ENCODE results near the gene TBL1X.

- TF ChIP-seq CTCF (conservative IDR thresholded peaks at IDR 0.05) (no peak), EZH2 (IDR thresholded peaks at IDR 0.05; ENCODE audit: low read depth) (no peak)
These were observed 154.3 kb downstream of the TBL1X start for GRCh38 chrX:9619133-9619532.

Data from PC-9 (cell line).